Measurements from ENCODE around the gene CDH4. TPM values are rescaled to one million over a fixed set of nuclear protein-coding genes. Genes with fewer than 3 reads are reported as not detected.

Gene CDH4
- total and polyA plus RNA-seq, 2 of the 8 experiments (the other 6 are each of a cell fraction or from before 2014, with no cell fraction given), result 4.3 to 7.9 TPM

GRCh38 chr20:61445741-61446140, 193.7 kb downstream of the CDH4 start:
- DNase-seq (ENCODE audit: low read depth in 1 of 2, low spot score in 2 of 2), result peak in 1 of 2 experiments; percentile 31
- H3K27ac ChIP-seq (ENCODE audit: low read depth, low read length), result no peak overlapping the region
- peak overlapping the region; percentile 49 for H2BK15ac ChIP-seq (ENCODE audit: low read length)
- H2AFZ ChIP-seq (ENCODE audit: low read length), result no peak overlapping the region
- H3K23me2 ChIP-seq (ENCODE audit: low read depth, low read length), result no peaks in the 10 kb centered on the region; the same call in none of the 2 replicates
- H3K4me1 ChIP-seq (replicated peaks in 1 of 4; ENCODE audit: control insufficient read depth in 3 of 4, insufficient read depth in 4 of 4, low read length in 3 of 4), result peaks cover 11 to 39% (median 34%) of the 10 kb centered on the region in 4 experiments
- H3K23ac ChIP-seq (ENCODE audit: insufficient read length), result no peak overlapping the region
- H3K4ac ChIP-seq (replicated peaks; ENCODE audit: insufficient read length, low read depth, low read length), result no peak overlapping the region
- no peaks in the 10 kb centered on the region for H3K79me1 ChIP-seq (ENCODE audit: low read depth, low read length)
- H3K36me3 ChIP-seq (ENCODE audit: control insufficient read depth in 2 of 4, insufficient read depth in 4 of 4, low read length in 3 of 4), result no peaks in the 10 kb centered on the region
- no peaks in the 10 kb centered on the region for H4K20me1 ChIP-seq (replicated peaks in 1 of 2; ENCODE audit: control insufficient read depth in 1 of 2, insufficient read depth in 2 of 2, low read length in 2 of 2)
- peak overlapping the region; percentile 91; the same call in 1 of the 2 replicates for H2BK12ac ChIP-seq (ENCODE audit: low read depth, low read length)
- peak overlapping the region; percentile 66; the same call in 1 of the 2 replicates for H2AK5ac ChIP-seq (ENCODE audit: low read depth, low read length)
- FAIRE-seq, result no peak
- 91% methylated on average over 8 of the region's 10 CpGs; no CpG with 5 or more reads in 1 of the 2 experiments for WGBS, 2 experiments (ENCODE audit: extremely low coverage in 1 of 2, insufficient coverage in 1 of 2, insufficient read length in 1 of 2, insufficient replicate concordance in 2 of 2, low coverage in 1 of 2, low lambda C conversion rate in 2 of 2, missing lambda C conversion rate in 1 of 2)
- peak overlapping the region; percentile 76 for H2BK120ac ChIP-seq (replicated peaks; ENCODE audit: low read depth, low read length)
- no peak overlapping the region for H3K4me3 ChIP-seq (ENCODE audit: extremely low read depth in 1 of 4, insufficient read depth in 2 of 4, low read depth in 3 of 4, low read length in 4 of 4)
- H4K91ac ChIP-seq (replicated peaks; ENCODE audit: insufficient read length, low read length), result peak overlapping the region; percentile 85
- CTCF ChIA-PET (ENCODE audit: partially characterized antibody), result no interaction called here
- H2BK5ac ChIP-seq (ENCODE audit: low read depth, low read length), result peak overlapping the region; percentile 72; the same call in 1 of the 2 replicates
- no peak overlapping the region for H3K56ac ChIP-seq (replicated peaks; ENCODE audit: insufficient read length, low read depth, low read length)
- H3K9ac ChIP-seq (replicated peaks in 1 of 4; ENCODE audit: extremely low read depth in 1 of 4, low read depth in 3 of 4, low read length in 3 of 4), result no peak overlapping the region
- no peak overlapping the region for H4K5ac ChIP-seq (ENCODE audit: insufficient read length, low read depth, low read length)
- H3K79me2 ChIP-seq (ENCODE audit: control insufficient read depth in 1 of 2, insufficient read depth in 2 of 2, low read length in 2 of 2), result no peaks in the 10 kb centered on the region; a peak in 1 of 4 replicates
- TF ChIP-seq PHF8 (conservative IDR thresholded peaks at IDR 0.05; ENCODE audit: low read depth, low read length) (no peak), EGR1 (IDR thresholded peaks at IDR 0.05; ENCODE audit: borderline replicate concordance, low read depth, low read length) (no peak), SIN3A (conservative IDR thresholded peaks at IDR 0.05 in 1 of 2, IDR thresholded peaks at IDR 0.05 in 1 of 2; ENCODE audit: low read depth in 1 of 2, low read length in 2 of 2) (no peak), JUN (IDR thresholded peaks at IDR 0.05; ENCODE audit: low read depth, low read length) (no peak)
- peak overlapping the region; percentile 83; the same call in 1 of the 2 replicates for H2BK20ac ChIP-seq (ENCODE audit: low read length)
- H3K18ac ChIP-seq (ENCODE audit: extremely low read depth, low read length), result no peak overlapping the region
- no peaks in the 10 kb centered on the region for H3K27me3 ChIP-seq (replicated peaks in 1 of 4; ENCODE audit: control insufficient read depth in 3 of 4, extremely low read depth in 1 of 4, insufficient read depth in 3 of 4, low read length in 3 of 4)
- POLR2A ChIA-PET (ENCODE audit: partially characterized antibody), result interaction anchor here (2.6 kb wide), 1 partner anchor 9 kb away, joined by 8 read pairs; no protein-coding TSS in a partner anchor
- no peak overlapping the region for H3K4me2 ChIP-seq (ENCODE audit: insufficient read depth in 1 of 2, low read depth in 2 of 2, low read length in 2 of 2)
- 0 out of 2 replicates have a peak overlapping the region, but pooled peaks have one; percentile 37 for H4K8ac ChIP-seq (ENCODE audit: extremely low read depth, insufficient read depth, low read length)
- no peaks in the 10 kb centered on the region for H3K9me3 ChIP-seq (ENCODE audit: insufficient read depth in 2 of 2, low read depth in 1 of 2, low read length in 1 of 2)
- no peak overlapping the region for H3K14ac ChIP-seq (ENCODE audit: insufficient read length)

Data from H1 (cell line).